AG04450 (cell line): ENCODE results near the gene SIT1. TPM values are rescaled to one million over a fixed set of nuclear protein-coding genes. Genes with fewer than 3 reads are reported as not detected.
"Not testable (repeated sequence)": the region's sequence is repeated elsewhere in the genome, so short reads cannot be mapped to it uniquely, and the experiment has no call there.

Experiments
- CTCF ChIA-PET: fragments of 300-600, 350-600 bp; formaldehyde crosslinking; extraction: SDS; loops from one replicate; lab custom pipeline; 2022; ENCODE audit warnings: antibody characterized with exemption, inconsistent platforms; lab: Charles Lee
- POLR2A ChIA-PET: fragments of 350-600 bp; formaldehyde crosslinking; extraction: SDS; loops from one replicate; lab custom pipeline; 2021; ENCODE audit warnings: antibody characterized with exemption, inconsistent platforms; lab: Yijun Ruan, JAX
- DNase-seq: peaks from one replicate; pipeline ENCODE4 v3.0.0-alpha.2; 2011; ENCODE audit warnings: low read depth, low spot score
- H3K27ac ChIP-seq: one replicate; pipeline ENCODE4 v1.5.1; 2012; ENCODE audit warnings: low read depth, low read length, control low read depth
- H3K27me3 ChIP-seq: one replicate; pipeline ENCODE4 v1.6.0; 2012; ENCODE audit warnings: low read length; ENCODE audit not compliant: control insufficient read depth, insufficient read depth
- H3K4me3 ChIP-seq: 2 replicates; pipeline ENCODE4 v1.5.1; 2011; ENCODE audit warnings: mild to moderate bottlenecking, low read depth, low read length, control low read depth
- H3K9me3 ChIP-seq: 2 replicates; pipeline ENCODE4 v1.5.1; 2012; ENCODE audit warnings: low read length; ENCODE audit not compliant: control insufficient read depth, insufficient read depth
- CTCF ChIP-seq: IDR thresholded peaks from 2 replicates; pipeline ENCODE4 v1.5.1; 2011; ENCODE audit warnings: low read depth, low read length, control low read depth, inconsistent platforms
- polyA plus RNA-seq: library from polyadenylated mRNA; depleted of rRNA; stranded (reverse); fragments of >200 nt; gene quantifications from 2 replicates; pipeline ENCODE4 v1.2.3, GENCODE V29; 2011

The SIT1 gene
- polyA plus RNA-seq, 1 experiment: not detected

DNA sequence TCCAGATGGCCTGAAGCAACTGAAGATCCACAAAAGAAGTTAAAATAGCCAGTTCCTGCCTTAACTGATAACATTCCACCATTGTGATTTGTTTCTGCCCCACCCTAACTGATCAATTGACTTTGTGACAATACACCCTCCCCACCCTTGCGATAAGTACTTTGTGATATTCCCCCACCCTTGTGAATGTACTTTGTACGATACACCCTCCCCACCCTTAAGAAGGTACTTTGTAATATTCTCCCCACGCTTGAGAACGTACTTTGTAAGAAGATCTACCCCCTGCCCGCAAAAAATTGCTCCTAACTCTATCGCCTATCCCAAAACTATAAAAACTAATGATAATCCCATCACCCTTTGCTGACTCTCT is 13.9 kb downstream of the SIT1 start:
- H3K4me3 ChIP-seq, CTCF ChIA-PET, H3K27ac ChIP-seq, DNase-seq, H3K27me3 ChIP-seq, POLR2A ChIA-PET, H3K9me3 ChIP-seq: not testable (repeated sequence)

DNA sequence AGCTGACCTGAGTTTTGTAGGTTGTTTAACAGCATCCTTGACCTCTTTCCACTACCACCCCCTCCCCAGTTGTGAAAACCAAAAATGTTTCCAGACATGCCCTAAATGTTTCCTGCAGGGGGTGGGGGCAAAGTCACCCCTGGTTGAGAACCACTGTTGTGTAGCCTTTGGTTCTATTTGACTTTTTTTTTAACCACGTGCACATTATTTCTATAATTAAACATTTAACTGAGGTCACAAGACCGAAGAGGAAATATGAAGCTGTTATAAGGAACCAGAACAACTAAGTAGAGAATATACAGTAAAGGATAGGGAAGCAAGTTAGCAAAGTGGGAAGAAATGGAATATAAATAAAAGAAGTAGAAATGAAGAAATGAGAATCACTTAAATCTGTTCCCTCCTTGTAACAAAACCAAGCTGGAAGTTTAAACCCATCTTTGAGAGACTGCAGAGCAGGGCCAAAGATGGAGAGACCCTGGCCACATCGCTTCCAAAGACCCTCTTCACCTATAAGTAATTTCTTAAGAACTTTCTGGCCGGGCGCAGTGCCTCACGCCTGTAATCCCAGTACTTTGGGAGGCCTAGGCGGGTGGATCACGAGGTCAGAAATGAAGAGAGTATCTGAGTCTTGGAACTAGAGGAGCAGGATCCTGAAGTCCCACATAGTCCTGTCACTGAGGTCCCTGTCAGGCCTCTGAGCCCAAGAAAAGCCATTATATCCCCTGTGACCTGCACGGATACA is 14.4 kb downstream of the SIT1 start:
- ChIA-PET CTCF (interaction anchor here (1.2 kb wide), 1 partner anchor 11 kb away, joined by 3 read pairs; no protein-coding TSS in a partner anchor), POLR2A (no interaction called here)
- no peak overlapping the region for H3K27ac ChIP-seq
- no peaks in the 10 kb centered on the region for H3K9me3 ChIP-seq
- DNase-seq: no peak
- no peaks in the 10 kb centered on the region for H3K27me3 ChIP-seq
- no peak for TF ChIP-seq CTCF
- no peak overlapping the region for H3K4me3 ChIP-seq

DNA sequence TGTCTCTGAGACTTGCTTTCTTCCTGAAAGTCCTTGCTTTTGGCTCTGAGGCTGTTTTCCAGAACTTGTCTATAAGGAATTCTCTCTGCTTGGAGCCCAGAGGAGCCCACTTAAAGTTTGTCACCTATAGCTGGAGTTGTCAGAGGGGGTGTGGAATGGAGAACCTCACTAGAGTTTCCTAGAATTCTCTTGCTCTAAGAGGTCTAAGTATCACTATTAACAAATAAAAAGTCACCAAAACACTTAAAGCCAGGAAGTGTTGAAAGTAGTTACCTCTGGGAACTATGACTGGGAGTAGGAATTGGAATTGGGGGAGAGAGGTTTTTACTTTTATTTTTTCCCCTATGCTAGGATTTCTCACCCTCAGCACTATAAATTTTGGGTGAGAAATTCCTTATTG is 15.0 kb downstream of the SIT1 start:
- no peaks in the 10 kb centered on the region for H3K27me3 ChIP-seq
- DNase-seq: no peak
- no peak for TF ChIP-seq CTCF
- ChIA-PET CTCF (interaction anchor here (1.0 to 1.2 kb wide), 2 partner anchors 11 to 32 kb away, joined by 3 read pairs; no protein-coding TSS in a partner anchor), POLR2A (no interaction called here)
- H3K4me3 ChIP-seq: no peak overlapping the region
- H3K27ac ChIP-seq: no peak overlapping the region
- H3K9me3 ChIP-seq: no peaks in the 10 kb centered on the region

DNA sequence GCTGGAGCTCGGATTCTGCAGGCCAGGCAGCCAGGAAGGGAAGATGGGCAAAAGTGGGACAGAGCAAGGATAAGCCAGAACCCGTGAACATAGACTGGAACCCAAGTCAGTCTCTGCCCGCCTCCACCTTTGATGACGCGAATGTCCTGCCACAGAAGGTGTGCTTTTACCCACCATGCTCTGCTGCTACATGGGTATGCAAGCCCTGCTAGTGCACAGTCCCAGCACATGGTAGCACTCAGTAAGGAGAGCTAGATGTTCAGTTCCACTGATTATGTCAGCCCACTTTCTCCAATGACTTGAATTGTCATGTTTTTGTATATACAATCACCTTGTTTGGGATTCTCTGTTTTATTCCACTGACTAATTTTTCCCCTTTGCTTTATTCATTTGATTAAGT is 21.1 kb downstream of the SIT1 start:
- no peak for DNase-seq
- POLR2A ChIA-PET: no interaction called here
- Histone ChIP-seq H3K4me3 (no peak overlapping the region), H3K27ac (no peak overlapping the region), H3K27me3 (peaks cover 5% of the 10 kb centered on the region), H3K9me3 (no peaks in the 10 kb centered on the region)
- TF ChIP-seq CTCF: no peak
- CTCF ChIA-PET: interaction anchor here (0.6 to 2.1 kb wide), 3 partner anchors 17 to 140 kb away, joined by 3 to 10 read pairs (median 4); partner anchors contain the start of gene RUSC2

DNA sequence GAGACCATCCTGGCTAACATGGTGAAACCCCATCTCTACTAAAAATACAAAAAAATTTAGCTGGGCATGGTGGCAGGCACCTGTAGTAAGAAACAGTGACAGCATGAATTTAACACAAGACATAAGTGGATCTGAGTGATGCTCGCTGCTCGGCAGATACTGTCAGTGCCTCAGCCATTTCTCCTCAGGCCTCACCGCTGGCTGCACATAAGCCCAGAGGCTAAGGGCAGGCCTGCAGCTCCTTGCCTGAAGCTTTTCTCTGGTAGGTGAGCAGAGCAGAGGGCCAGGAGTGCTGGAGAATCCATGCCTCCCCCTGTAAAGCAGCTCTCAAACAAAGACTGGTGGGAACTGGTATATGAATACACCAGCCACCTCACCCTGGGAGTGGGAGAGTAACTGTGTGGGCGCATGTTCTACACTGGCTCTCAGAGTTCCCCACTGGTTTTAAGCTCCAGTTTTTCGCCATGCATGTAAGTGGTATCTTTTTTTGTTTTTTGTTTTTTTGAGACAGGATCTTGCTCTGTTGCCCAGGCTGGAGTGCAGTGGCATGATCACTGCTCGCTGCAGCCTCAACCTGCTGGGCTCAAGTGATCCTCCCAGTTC is 22.2 kb downstream of the SIT1 start:
- Histone ChIP-seq H3K4me3 (no peak overlapping the region), H3K27ac (no peak overlapping the region), H3K27me3 (peaks cover 5% of the 10 kb centered on the region), H3K9me3 (no peaks in the 10 kb centered on the region)
- ChIA-PET CTCF (interaction anchor here (0.7 to 2.1 kb wide), 3 partner anchors 19 to 29 kb away, joined by 3 to 10 read pairs (median 4); partner anchors contain the start of genes CCDC107 and RMRP), POLR2A (no interaction called here)
- TF ChIP-seq CTCF: no peak
- no peak for DNase-seq
